ENCODE results near the gene SPATA9. TPM values are rescaled to one million over a fixed set of nuclear protein-coding genes. Genes with fewer than 3 reads are reported as not detected.

Gene SPATA9
- total RNA-seq, 1 experiment from 2014 or later, result not detected

DNA sequence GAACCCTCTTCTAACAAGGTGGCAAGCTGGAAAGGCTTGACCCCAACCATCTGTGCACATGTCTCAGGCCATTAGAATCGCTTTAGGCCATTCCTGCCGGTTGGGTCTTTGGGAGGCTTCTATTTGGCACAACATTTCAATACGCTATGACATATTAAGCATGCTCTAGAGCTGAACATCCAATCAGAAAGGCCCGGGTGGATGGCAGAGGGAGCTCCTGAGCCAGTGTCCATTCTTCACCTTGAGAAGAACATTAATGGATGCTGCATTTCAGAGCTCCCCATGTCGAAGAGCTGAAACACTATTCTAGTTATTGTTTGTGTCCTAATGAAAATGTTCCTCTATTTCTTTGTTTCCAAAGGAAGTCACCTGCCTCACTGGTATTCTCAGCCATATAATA, 12.8 kb downstream of the SPATA9 start:
- H3K27me3 ChIP-seq (ENCODE audit: insufficient read depth, low read length), result no peaks in the 10 kb centered on the region
- no TSS peak for BruUV-seq (replicated peaks)
- DNase-seq (ENCODE audit: low read depth, low spot score) (no peak), ATAC-seq (peak; percentile 40; the same call in 1 of the 2 replicates)
- no peaks in the 10 kb centered on the region for H3K36me3 ChIP-seq (ENCODE audit: control insufficient read depth in 1 of 2, insufficient read depth in 2 of 2, low read length in 2 of 2)
- RAD21 ChIA-PET (ENCODE audit: low non-redundant PET in 1 of 2, low total read pairs in 2 of 2, uncharacterized antibody in 2 of 2, unreplicated experiment in 2 of 2), result no interaction called here
- H4K20me1 ChIP-seq (ENCODE audit: insufficient read depth), result no peaks in the 10 kb centered on the region
- H3K79me2 ChIP-seq (ENCODE audit: insufficient read depth, low read length), result no peaks in the 10 kb centered on the region
- H3K9ac ChIP-seq (ENCODE audit: low read length), result no peak overlapping the region
- H3K4me2 ChIP-seq (ENCODE audit: low read length), result no peak overlapping the region
- no peaks in the 10 kb centered on the region for H3K9me2 ChIP-seq (ENCODE audit: insufficient read depth)
- TF ChIP-seq ELF1 (IDR thresholded peaks at IDR 0.05; ENCODE audit: borderline replicate concordance, low read depth) (no peak), SP1 (IDR thresholded peaks at IDR 0.05; ENCODE audit: low read depth) (no peak), CBX3 (IDR thresholded peaks at IDR 0.05; ENCODE audit: low read depth) (no peak), ZFX (IDR thresholded peaks at IDR 0.05) (no peak), POLR2A (IDR thresholded peaks at IDR 0.05; ENCODE audit: borderline replicate concordance, extremely low read depth, insufficient read depth, insufficient read length) (no peak), ZNF274 (IDR thresholded peaks at IDR 0.05; ENCODE audit: low read depth, low read length) (no peak)
- CTCF ChIA-PET, result no interaction called here
- H2AFZ ChIP-seq (ENCODE audit: low read depth, low read length, poor library complexity, severe bottlenecking), result no peak overlapping the region
- no peak overlapping the region for H3K27ac ChIP-seq (ENCODE audit: low read depth, low read length)
- no peak overlapping the region for H3K4me3 ChIP-seq (replicated peaks in 1 of 2; ENCODE audit: low read depth in 1 of 2, low read length in 2 of 2)
- H3K4me1 ChIP-seq (ENCODE audit: control insufficient read depth in 1 of 2, insufficient read depth in 2 of 2, low read length in 2 of 2), result no peaks in the 10 kb centered on the region
- POLR2A ChIA-PET, result no interaction called here
- intact Hi-C loops (cut with micrococcal nuclease), result no loop called here
- no peaks in the 10 kb centered on the region for H3K9me3 ChIP-seq (ENCODE audit: control insufficient read depth in 1 of 2, insufficient read depth in 1 of 2, low read depth in 1 of 2, low read length in 2 of 2)

DNA sequence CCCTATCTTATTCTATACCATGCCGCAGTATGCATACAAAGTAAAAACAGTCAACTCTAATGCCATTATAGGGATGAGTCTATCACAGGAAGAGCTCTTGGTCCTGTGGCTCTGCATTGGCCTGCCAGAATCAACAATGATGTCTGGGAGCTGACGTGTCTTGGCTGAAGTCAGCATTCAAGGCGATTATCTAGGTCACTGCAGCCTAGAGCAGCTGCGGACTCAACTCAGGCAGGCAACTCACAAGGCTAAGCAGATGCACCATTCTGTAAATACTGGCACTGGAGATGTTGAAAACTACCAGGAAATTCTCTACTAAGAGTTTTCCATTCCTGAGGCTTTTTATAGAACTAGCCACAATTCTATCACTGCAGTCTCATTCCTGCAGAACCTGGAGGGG, 13.3 kb downstream of the SPATA9 start:
- H3K9me2 ChIP-seq (ENCODE audit: insufficient read depth), result no peaks in the 10 kb centered on the region
- no peak overlapping the region for H2AFZ ChIP-seq (ENCODE audit: low read depth, low read length, poor library complexity, severe bottlenecking)
- H3K9ac ChIP-seq (ENCODE audit: low read length), result no peak overlapping the region
- peaks cover 0 to 1% of the 10 kb centered on the region in 2 experiments; a peak in 1 of 4 replicates for H3K4me1 ChIP-seq (ENCODE audit: control insufficient read depth in 1 of 2, insufficient read depth in 2 of 2, low read length in 2 of 2)
- ChIA-PET RAD21 (ENCODE audit: low non-redundant PET in 1 of 2, low total read pairs in 2 of 2, uncharacterized antibody in 2 of 2, unreplicated experiment in 2 of 2) (no interaction called here), CTCF (no interaction called here), POLR2A (no interaction called here)
- H3K27me3 ChIP-seq (ENCODE audit: insufficient read depth, low read length), result no peaks in the 10 kb centered on the region
- no TSS peak for BruUV-seq (replicated peaks)
- no peaks in the 10 kb centered on the region for H3K79me2 ChIP-seq (ENCODE audit: insufficient read depth, low read length)
- no peak overlapping the region for H3K4me3 ChIP-seq (replicated peaks in 1 of 2; ENCODE audit: low read depth in 1 of 2, low read length in 2 of 2)
- no peaks in the 10 kb centered on the region for H3K36me3 ChIP-seq (ENCODE audit: control insufficient read depth in 1 of 2, insufficient read depth in 2 of 2, low read length in 2 of 2)
- H4K20me1 ChIP-seq (ENCODE audit: insufficient read depth), result no peaks in the 10 kb centered on the region
- no peak overlapping the region for H3K27ac ChIP-seq (ENCODE audit: low read depth, low read length)
- no peak for TF ChIP-seq ZFX (IDR thresholded peaks at IDR 0.05)
- TF ChIP-seq EGR1 (IDR thresholded peaks at IDR 0.05; ENCODE audit: low read depth), result no peak
- no peak for DNase-seq (ENCODE audit: low read depth, low spot score)
- intact Hi-C loops (cut with micrococcal nuclease), result no loop called here
- H3K9me3 ChIP-seq (ENCODE audit: control insufficient read depth in 1 of 2, insufficient read depth in 1 of 2, low read depth in 1 of 2, low read length in 2 of 2), result no peaks in the 10 kb centered on the region
- H3K4me2 ChIP-seq (ENCODE audit: low read length), result no peak overlapping the region
- no peak for ATAC-seq

All from HCT116 (cell line).